NCI-H82 (cell line): Measurements from ENCODE around the gene TMEM95.
"Not testable (repeated sequence)": the region's sequence is repeated elsewhere in the genome, so short reads cannot be mapped to it uniquely, and the experiment has no call there.

Experiments used
- DNase-seq: peaks from one replicate; lab custom pipeline; 2025; lab: John Stamatoyannopoulos, UW

TMEM95 gene

DNA sequence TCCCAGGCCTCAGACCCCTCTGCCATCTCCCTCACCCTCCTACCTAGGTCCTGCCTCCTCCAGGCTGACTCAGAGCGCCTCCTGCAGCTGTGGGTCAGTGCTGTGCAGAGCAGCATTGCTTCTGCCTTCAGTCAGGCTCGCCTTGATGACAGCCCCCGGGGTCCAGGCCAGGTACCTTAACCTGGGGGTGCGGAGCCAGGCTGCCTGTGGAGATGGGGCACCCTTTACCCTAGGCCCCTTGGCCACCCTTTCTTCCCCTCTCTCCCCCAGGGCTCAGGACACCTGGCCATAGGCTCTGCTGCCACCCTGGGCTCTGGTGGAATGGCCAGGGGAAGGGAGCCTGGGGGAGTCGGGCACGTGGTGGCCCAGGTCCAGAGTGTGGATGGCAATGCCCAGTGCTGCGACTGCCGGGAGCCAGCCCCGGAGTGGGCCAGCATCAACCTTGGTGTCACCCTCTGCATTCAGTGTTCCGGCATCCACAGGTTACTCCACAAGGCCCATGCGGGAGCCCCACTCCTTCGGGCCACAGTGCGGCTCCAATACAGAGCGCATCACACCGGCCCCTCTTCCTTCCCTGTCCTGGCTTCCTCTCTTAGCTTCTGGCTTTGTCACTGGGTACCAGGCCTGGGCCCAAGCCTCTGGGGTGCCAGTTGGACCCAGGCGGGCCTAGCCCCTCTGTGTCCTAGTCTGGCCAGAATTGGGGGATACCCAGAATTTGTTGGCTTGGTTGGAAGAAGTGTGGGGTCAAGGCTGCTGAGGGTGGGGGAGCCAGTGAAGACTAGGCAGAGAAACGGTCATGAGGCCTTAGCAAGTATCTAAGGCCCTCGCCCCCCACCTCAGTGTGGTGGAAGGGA lies 8.0 kb upstream of the TMEM95 start:
- DNase-seq = no peak

DNA sequence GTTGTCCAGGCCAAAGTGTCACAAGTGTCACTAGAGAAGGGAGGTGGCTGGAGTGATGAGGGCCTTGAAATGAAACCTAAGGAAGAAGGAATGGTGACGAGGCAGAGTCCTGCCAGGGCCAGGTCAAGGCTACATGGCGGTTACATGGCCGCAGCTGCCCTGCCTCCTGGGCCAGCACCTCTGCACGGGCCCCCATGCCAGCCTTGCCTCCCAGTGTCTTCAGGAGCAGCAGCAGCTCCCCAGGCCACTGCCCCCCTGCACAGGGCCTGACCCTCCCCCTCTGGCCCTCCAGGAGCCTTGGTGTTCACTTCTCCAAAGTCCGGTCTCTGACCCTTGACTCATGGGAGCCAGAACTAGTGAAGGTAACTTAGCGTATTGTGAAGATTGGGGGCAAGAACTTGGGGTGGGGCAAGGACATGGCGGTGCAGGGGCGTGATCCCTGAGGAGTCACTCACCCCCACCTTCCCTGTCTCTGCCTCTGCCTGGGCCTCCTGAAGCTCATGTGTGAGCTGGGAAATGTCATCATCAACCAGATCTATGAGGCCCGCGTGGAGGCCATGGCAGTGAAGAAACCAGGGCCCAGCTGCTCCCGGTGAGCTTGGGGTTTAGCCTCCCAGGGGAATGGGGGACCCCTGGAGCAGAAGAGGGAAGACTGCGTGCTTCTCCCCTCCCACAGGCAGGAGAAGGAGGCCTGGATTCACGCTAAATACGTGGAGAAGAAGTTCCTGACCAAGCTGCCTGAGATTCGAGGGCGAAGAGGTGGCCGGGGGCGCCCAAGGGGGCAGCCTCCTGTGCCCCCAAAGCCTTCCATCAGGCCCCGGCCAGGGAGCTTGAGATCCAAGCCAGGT lies 7.1 kb upstream of the TMEM95 start:
- no peak for DNase-seq

DNA sequence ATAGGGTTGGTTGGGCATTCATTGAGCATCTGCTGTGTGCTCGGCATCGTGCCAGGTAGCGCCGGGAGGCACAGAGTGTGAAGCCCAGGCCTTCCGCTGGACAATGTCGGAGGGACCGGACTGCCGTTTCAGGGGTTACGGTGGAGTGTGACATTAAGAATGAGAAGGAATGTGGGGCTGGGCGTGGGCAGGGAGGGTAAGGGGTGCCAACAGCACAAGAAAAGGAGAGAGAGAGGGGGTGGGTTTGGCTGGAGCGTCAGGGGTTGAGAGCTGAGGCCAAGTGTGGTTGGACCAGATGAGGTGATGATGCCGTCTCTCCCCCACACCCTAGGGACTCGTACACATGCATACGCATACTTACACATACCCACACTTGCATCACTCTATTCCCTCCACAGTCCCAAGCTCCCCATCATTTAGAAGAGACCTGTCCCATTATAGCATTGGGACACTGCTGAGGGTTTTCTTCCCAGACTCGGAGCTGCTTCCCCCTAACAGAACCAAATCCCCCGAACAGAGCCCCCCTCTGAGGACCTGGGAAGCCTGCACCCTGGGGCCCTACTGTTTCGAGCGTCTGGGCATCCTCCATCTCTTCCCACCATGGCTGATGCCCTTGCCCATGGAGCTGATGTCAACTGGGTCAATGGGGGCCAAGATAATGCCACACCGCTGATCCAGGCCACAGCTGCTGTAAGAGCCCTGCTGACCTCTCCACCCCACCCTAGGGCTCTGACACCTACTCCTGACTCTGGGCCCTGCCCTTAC lies 6.3 kb upstream of the TMEM95 start:
- DNase-seq = no peak

DNA sequence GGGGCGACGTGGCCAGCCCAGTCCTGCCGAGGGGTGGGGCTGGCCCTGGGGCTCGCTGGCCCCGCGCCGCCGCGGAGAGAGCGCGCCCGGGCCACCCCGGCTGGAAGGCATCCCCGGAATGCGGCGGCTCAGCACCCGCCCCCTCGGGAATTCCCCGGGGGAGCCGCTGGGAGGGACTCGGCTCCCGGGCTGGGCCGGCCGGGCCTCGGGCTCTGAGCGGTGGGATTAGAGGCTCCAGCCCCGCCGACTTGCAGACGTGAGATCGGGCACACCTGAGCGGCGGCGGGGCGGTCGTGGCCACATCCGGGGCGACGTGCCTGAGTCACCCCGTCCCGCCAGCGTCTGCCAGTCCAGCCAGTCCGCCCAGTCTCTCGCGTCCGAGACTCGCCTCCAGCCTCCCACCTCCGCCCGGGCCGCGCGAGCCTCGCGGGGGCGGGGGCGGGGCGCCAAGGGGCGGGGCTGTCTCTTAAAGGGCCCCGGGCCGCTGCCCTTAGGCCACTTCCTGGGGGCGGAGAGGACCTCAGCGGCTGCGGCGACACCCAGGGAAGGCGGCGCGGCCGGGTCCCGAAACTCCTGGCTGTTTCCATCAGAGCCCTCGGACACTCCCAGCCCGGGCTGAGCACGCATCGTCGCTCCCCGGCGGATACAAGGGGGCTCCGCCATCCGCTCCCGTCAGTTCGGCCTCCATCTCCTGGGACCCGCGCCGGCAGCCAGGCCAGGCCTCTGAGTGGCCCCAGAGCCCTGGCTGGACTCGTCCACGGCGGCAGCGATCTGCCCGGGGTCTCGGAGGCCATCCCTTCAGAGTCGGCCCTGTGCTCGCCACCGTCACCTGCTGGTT lies 3.1 kb upstream of the TMEM95 start, which contains the start of gene KCTD11:
Gene KCTD11 (plus strand): TSS at position 498 of the 838 bp plus-strand sequence.
- DNase-seq = peak; percentile 81

DNA sequence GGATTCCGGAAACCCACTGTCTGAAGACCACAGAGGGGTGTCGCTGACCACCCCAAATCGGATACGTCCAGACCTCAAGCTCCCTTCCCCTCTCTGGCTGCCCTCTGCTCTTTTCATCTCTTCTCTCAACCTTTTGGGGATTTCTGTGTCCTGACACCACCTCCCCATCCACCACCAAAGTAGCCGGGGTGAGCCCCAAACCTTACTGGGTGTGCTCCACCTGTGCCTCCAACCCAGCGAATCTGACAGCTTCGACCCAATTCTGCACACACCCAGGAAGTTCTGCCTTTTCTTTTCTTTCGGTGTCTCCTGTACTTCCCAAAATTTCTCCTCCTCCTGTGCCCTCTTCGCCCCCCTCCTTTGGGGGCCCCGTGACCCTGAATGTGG lies 2.5 kb upstream of the TMEM95 start:
- no peak for DNase-seq

DNA sequence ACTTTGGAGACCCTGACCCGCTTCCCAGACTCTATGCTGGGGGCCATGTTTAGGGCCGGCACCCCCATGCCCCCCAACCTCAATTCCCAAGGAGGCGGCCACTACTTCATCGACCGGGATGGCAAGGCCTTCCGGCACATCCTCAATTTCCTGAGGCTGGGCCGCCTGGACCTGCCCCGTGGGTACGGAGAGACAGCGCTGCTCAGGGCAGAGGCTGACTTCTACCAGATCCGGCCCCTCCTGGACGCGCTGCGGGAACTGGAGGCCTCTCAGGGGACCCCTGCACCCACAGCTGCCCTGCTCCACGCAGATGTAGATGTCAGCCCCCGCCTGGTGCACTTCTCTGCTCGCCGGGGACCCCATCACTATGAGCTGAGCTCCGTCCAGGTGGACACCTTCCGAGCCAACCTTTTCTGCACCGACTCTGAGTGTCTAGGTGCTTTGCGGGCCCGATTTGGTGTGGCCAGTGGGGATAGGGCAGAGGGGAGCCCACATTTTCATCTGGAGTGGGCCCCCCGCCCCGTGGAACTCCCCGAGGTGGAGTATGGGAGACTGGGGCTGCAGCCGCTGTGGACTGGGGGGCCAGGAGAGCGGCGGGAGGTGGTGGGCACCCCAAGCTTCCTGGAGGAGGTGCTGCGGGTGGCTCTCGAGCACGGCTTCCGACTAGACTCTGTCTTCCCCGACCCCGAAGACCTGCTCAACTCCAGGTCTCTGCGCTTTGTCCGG lies 1.9 kb upstream of the TMEM95 start:
- DNase-seq = no peak

DNA sequence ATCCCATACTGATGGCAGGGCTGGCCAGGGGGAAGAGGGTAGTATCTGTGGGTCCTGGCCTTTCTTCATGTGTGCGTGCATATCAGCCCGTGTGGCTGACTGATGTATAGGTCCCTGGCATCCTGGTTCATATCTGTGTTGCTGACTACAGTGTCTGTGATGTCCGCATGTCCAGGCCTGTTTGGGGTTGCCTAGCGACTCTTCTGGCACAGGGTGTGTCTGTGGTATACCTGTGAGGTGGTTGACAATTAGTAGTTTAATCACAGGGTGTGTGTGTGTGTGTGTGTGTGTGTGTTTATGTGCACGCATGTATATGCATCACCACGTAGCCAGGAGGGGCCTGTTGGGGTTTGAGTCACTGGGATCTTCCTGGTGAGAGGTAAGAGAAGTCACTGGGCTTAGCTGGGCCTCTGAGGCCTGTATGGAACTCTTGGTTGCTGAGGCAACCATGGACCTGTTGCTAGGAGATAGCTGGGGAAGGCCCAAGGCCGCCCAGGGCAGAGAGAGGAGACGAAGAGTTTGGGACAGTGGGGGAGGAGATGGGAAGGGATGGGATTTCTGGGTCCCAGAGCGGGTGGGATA lies 603 bp upstream of the TMEM95 start:
- peak; percentile 27 for DNase-seq

DNA sequence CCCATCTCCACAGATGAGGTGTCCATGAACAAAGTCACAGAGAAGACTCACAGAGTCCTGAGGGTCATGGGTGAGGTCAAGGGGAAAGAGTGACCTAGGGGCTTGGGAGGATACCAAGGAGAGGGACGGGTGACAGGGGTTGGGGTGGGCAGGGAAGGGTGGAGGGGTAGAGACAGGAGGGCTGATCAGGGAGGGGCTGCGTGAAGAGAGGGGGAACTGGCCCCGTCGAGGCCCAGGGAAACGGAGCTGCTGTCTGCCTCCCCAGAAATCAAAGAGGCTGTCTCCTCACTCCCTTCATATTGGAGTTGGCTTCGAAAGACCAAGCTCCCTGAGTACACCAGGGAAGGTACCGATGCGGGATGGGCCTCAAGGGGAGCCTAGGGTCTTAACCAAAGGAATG lies 617 bp downstream of the TMEM95 start:
- no peak for DNase-seq

DNA sequence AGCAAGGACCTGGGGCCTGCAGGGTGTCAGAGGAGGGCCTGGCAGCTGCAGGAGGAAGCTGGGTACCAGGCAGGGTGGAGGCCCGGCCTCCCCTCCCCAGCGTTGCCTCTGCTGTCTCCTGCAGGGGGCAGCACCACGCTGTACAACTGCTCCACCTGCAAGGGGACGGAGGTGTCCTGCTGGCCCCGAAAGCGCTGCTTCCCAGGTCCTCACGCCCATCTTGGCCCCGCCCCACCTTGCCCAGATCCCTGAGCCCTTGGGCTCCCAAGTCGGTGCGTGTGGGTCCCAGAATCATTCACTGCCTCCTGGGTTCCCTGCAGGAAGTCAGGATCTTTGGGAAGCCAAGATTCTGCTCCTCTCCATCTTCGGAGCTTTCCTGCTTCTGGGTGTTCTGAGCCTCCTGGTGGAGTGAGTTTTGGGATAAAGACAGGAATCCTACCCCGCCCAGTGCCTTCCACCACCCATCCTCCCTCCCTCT lies 1.2 kb downstream of the TMEM95 start:
- DNase-seq = peak; percentile 93

DNA sequence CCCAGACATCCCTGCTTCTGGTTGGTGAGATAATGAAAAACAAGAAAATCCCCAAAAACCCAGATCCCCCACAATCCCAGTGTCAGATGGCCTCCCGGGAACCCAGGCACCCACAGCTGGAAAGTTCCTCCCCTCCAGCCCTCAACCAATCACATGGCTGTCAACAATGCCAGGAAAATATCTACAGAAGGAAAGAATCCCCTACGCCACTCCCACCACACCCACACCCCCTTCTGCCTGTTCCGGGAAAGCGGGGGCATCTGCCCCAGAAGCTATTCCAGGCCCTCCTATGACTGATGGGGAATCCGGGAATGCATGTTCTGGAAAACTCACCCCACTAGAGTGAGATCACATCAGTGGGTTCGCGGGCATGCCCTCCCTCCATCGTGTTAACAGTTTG lies 1.8 kb downstream of the TMEM95 start:
- no peak for DNase-seq

DNA sequence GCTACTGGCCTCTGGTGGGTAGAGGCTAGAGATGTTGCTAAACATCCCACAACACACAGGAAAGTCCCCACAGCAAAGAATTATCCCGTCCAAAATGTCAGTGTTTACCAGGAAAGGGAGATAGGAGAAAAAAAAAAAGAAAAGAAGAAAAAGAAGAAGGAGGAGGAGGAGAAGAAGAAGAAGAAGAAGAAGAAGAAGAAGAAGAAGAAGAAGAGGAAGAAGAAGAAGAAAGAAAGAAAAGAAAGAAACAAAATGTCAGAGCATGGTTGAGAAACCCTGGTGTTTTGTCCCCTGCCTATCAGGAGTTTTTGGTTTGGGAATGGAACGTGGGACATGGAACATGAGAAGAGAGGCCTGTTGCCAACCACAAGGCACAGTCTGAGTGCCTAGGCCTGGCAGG lies 2.4 kb downstream of the TMEM95 start:
- DNase-seq = no peak

DNA sequence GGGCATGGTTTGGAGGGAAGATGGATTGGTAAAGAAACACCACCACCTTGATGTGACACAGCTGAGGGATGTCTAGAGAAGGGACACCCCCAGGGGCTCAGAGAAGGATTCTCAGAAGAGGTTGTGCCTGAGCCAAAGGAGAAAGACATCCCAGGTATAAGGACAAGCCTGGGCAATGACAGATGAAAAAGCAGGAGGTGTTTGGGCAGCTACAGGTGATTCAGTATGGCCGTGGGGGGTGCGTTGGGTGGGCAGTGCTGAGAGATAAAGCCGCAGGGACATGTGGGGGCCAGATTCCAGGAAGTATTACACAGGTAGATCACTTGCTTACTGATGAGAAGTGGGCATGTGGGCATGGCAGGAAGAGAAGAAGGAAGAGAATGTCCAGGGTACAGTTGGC lies 7.0 kb downstream of the TMEM95 start:
- no peak for DNase-seq

DNA sequence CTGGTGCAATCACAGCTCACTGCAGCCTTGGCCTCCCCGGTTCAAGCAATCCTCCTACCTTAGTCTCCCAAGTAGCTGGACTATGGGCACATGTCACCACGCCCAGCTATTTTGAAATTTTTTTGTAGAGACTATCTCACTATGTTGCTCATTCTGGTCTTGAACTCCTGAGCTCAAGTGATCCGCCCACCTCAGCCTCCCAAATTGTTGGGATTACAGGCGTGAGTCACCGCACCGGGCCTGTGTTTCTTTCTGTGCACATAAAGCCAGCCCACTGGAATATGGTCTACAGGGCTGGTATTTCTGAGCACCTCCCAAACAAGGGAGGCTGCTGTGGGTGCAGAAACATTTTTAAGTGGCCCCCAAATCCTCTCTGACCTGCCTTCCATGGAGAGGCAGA lies 8.4 kb downstream of the TMEM95 start:
- DNase-seq = no peak

DNA sequence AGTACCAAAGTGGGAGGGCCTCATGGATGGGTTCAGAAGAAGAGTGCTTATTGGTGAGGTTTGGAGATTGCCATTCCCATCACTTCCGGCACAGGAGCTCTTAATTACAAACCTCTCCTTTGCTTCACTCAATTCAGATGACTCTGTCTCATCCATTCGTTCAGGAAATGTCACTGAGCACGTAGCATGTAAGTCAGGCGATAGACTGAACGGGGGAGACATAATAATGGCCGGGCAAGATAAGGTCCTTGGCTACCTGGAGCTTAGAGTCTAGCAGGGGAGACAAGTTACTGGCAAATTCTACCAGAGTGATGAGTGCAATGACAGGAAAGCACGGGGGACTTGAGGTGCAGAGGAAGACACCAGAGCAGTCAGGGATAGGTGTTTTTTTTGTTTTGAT lies 11.0 kb downstream of the TMEM95 start:
- DNase-seq = not testable (repeated sequence)

DNA sequence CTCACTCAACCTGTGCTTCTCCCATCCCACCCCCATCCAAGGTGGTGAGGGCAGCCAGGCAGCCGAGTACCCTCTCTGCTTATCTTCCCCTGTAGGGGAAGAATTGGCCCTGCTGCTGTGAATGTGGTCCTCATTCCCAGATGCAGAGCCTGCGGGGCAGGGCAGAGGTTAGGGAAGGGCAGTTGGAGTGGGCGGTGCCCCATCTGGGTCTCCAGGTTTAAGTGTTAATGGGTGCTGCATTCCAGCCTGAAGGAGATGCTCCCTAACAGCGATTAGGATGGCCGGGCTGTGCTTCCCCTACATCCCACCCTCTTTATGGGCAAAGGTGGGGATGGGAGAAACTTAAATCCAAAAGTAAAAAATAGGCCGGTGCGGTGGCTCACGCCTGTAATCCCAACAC lies 12.1 kb downstream of the TMEM95 start:
- DNase-seq = no peak

DNA sequence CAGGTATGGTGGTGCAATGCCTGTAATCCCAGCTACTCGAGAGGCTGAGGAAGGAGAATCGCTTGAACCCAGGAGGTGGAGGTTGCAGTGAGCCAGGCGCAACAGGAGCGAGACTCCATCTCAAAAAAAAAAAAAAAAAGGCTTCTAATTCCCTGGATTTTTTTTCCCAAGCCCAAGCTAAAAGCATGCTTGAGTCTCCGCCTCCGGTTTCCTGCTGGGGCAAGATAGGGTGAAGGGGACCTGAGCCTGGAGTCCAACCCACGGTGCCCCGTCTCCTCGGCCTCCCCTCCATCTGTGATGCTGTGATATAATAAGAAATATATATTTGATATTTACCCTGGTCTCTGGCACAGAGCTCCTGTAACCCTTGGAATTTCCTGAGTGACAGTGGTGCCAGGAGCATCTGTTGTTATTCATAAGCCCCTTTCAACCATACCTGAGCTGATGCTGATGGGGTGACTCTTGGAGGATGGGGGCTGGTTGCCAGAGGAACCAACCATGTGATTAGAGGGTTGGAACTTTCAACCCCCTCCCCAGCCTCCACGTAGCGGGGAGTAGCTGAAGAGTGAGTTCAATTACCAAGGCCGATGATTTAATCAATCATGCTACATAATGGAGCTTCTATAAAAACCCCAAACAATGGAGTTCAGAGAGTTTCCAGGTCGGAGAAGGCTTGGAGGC lies 13.1 kb downstream of the TMEM95 start:
- DNase-seq = no peak

DNA sequence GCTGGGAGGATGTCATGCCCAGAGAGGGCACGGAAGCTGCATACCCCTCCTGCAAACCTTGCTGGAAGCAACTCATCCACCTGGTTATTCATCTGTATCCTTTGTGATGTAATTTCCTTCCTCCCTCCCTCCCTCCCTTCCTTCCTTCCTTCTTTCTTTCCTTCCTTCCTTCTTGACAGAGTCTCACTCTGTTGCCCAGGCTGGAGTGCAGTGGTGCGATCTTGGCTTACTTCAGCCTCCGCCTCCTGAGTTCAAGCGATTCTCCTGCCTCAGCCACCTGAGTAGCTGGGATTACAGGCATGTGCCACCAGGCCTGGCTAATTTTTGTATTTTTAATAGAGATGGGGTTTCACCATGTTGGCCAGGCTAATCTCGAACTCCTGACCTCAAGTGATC lies 13.6 kb downstream of the TMEM95 start:
- DNase-seq = not testable (repeated sequence)

DNA sequence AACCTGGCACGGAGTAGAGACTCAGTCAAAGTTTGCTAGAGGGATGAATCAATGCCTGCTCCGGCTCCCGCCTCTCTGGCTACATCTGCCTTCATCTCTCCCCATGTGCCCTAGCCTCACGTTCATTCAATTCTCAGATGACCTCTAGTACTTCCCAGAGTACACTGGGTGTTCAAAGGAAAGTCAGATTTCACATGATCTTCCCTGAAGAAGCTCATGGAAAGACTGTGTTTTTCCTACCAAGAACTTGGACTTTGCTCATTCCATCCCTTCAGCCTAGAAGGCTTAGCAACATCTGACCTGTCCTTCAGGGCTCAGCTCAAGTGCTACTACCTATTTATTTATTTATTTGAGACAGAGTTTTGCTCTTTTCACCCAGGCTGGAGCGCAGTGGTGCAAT lies 14.9 kb downstream of the TMEM95 start:
- DNase-seq = no peak

DNA sequence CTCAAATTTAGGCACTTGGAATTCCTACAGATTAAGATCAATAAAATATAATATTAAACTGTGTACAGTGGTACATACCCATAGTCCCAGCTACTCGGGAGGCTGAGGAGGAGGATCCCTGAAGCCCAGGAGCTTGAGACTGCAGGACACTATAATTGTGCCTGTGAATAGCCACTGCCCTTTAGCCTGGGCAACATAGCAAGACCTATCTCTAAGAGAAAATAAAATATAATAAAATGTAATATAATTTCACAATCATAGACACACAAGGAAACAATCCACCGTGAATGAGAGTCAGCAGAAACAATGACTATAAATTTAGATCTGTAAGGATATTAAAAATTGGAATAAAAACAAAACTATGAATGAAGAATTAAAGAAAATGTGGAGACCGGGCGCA lies 15.9 kb downstream of the TMEM95 start:
- no peak for DNase-seq

DNA sequence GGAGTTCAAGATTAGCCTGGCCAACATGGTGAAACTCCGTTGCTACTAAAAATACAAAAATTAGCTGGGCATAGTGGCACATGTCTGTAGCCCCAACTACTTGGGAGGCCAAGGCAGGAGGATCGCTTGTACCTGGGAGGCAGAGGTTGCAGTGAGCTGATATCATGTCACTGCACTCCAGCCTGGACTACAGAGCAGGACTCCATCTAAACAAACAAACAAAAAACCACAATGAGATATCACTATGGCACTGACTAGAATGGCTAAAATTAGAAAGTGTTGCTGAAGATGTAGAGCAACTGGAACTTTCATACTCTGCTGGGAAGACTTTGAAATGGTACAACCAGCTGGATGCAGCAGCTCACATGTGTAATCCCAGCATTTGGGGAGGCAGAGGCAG lies 19.4 kb downstream of the TMEM95 start:
- DNase-seq = no peak
